Muscle of back (tissue), 11 donors: ENCODE data around the gene ZCWPW1. TPM values are rescaled to one million over a fixed set of nuclear protein-coding genes. Genes with fewer than 3 reads are reported as not detected.

Experiments
- DNase-seq, 3 donors: peaks; one replicate each; pipeline versions ENCODE4 v3.0.0 to v3.0.0-alpha.2; 2013
- polyA plus RNA-seq, 10 donors: library from polyadenylated mRNA; unstranded; fragments of 120-200 nt; gene quantifications; one replicate each; pipeline ENCODE4 v1.2.1, GENCODE V29; 2013; ENCODE audit not compliant: insufficient read length in 10 of 10

ZCWPW1 gene
- polyA plus RNA-seq, 10 donors: 4.0 to 7.6 (median 5.4) TPM

GRCh38 chr7:100433592-100434296 lies 5.2 kb upstream of the ZCWPW1 start:
- no peak for DNase-seq

GRCh38 chr7:100433276-100433591 lies 4.7 kb upstream of the ZCWPW1 start:
- no peak for DNase-seq

GRCh38 chr7:100432621-100433275 lies 4.2 kb upstream of the ZCWPW1 start:
- no peak for DNase-seq

GRCh38 chr7:100432053-100432452 lies 3.5 kb upstream of the ZCWPW1 start:
- DNase-seq: no peak

DNA sequence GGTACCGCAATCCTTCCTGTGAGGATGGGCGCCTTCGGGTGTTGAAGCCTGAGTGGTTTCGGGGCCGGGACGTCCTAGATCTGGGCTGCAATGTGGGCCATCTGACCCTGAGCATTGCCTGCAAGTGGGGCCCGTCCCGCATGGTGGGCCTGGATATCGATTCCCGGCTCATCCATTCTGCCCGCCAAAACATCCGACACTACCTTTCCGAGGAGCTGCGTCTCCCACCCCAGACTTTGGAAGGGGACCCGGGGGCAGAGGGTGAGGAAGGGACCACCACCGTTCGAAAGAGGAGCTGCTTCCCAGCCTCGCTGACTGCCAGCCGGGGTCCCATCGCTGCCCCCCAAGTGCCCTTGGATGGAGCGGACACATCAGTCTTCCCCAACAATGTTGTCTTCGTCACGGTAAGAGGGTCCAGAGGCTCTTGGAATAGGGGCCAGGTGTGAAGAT lies 2.8 kb upstream of the ZCWPW1 start:
- no peak for DNase-seq

DNA sequence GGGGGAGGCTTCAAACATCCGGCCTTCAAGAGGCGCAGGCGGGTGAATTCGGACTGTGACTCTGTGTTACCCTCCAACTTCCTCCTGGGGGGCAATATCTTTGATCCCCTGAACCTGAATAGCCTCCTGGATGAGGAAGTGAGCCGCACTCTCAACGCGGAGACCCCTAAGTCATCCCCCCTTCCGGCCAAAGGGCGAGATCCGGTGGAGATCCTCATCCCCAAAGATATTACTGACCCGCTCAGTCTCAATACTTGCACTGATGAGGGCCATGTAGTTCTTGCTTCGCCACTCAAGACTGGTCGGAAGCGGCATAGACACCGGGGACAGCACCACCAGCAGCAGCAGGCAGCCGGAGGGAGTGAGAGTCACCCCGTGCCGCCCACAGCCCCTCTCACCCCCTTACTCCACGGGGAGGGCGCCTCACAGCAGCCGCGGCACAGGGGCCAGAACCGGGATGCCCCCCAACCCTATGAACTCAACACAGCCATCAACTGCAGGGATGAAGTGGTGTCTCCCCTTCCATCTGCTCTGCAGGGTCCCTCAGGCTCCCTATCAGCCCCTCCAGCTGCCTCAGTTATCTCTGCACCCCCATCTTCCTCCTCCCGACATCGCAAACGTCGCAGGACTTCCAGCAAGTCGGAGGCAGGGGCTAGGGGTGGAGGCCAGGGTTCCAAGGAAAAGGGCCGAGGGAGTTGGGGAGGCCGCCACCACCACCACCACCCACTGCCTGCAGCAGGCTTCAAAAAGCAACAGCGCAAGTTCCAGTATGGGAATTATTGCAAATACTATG lies 2.2 kb upstream of the ZCWPW1 start:
- no peak for DNase-seq

DNA sequence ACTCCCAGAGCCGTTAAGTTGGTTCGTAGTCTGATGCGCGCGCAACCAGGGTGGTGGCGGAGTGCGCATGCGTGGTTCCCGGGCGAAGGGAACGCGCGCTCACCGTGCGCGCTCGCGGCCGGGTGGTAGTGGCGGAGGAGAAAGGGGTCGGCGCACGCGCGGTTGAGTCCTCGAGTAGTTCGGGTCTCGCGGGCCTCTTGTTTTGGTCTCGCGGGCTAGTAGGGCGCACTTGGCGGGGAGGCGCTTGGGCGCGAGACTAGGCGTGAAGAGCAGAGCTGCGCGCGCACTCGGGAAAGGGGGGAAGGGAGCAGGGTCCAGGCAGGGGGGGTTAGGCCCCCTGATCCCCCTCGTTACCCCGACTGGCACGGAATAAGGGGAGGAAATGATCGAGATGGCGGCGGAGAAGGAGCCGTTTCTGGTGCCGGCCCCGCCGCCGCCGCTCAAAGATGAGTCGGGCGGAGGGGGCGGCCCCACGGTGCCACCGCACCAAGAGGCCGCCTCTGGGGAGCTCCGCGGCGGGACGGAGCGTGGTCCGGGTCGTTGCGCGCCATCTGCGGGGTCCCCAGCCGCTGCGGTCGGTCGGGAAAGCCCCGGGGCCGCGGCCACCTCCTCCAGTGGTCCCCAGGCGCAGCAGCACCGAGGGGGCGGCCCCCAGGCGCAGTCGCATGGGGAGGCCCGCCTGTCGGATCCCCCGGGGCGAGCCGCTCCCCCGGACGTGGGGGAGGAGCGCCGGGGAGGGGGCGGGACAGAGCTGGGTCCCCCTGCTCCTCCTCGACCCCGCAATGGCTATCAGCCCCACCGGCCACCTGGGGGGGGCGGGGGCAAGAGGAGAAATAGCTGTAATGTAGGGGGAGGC lies 1.4 kb upstream of the ZCWPW1 start, which contains the start of gene MEPCE:
MEPCE (plus strand) TSS at position 195 of the 856 bp plus-strand sequence; CDS start at position 383, 188 bp downstream.
- peak; percentile 97 to 99 (median 99) for DNase-seq

DNA sequence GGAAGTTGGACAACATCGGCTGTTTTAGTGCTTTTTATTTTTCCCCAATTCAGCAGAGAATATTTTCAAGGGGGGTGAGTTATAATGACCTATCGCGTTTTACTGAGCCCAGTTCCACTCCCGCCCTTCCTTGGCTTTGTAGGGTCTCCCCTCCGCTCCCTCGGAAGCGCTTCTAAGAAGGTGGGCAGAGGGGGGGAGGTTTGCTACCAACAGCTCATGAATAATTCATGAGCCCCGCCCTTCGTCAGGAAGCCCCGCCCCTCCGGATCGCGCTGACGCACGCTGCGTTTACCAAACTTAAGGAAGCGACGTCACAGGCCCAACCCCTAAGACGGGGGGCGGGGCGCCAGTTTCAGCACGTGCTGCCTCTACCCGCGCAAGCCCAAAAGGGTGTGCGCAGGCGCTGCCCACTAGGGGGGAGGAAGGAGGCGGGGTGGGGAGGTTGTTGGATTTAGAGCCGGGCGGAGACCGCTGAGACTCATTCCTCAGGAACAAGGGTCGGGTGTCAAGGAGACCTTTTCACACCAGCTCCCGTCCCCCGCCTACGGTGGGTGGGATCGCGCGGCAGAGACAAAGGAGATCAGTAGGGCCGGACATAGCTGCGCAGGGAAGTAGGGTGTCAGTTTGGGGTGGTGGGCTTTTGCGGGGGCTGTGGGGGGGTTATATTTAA lies 599 bp upstream of the ZCWPW1 start:
- peak; percentile 100 for DNase-seq

GRCh38 chr7:100427762-100428198 lies 723 bp downstream of the ZCWPW1 start:
- DNase-seq: no peak

- DNase-seq: no peak
These were observed 2.0 kb downstream of the ZCWPW1 start for GRCh38 chr7:100426516-100426915.

DNA sequence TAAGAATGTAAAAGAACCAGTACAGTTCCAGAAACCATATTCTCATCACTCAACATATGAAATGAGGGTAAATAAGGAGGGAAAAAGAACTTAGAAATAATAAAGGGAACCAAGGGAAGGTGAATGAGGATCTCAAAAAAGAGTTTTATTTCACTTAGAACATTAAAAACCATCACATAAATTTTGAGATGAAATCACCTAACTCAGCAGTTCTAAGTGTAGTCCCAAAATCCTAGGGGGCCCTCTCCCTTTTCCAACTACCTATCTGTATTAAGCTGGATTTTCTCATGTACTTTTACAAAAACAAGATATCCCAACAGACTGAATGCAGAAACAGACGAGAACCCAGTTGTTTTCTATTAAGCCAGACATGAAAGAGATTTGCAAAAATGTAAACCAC lies 3.2 kb downstream of the ZCWPW1 start:
- DNase-seq: no peak

DNA sequence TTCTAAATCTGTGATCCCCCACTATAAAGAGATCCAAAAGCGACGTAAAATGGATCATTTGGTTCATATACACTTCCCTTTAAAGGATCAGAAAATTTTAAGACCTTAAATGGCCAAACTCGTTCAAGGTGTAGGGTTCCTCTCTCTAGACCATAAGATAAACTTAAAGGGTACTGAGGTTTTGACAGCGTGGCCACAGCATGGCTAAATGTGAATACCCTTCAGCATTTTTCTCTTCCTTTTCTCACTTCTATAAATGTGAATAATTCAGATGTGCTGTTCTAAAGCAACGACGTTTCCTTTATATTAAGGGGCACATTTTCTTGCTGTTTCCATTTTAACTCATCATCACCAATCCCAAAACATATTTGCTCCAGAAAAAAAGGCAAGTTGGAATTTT lies 5.2 kb downstream of the ZCWPW1 start:
- no peak for DNase-seq

DNA sequence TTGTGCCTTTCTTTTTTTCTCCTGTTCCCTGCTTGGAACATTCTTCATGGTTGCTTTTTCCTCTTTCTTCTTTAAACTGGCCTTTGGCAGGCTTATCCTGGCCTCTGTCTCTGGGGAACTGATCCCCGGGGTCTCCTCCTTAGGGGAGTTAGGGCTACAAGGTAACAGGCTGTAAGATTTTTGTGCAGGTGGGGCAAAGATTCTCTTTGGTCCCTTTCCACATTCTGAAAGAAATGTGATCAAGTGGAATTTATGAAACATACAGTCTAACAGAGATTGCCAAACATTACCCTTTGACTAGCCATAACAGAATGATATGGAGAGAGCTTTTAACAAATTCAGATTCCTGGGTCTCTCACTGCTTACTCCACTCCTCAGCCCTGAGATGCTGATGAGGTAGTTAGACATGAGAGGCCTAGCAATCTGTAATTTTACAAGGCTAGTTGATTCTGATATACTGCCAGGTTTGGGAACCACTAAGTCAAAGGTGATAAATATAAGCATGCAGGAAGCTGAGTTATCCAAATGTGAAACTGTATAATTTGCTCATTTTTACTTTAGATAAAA lies 8.8 kb downstream of the ZCWPW1 start:
- DNase-seq: no peak

GRCh38 chr7:100418930-100419659 lies 9.4 kb downstream of the ZCWPW1 start:
- DNase-seq: no peak

GRCh38 chr7:100415448-100415847 lies 13.1 kb downstream of the ZCWPW1 start:
- no peak for DNase-seq

- no peak for DNase-seq
These were observed 14.6 kb downstream of the ZCWPW1 start for GRCh38 chr7:100413889-100414288.

GRCh38 chr7:100413346-100413745 lies 15.2 kb downstream of the ZCWPW1 start:
- DNase-seq: no peak

- DNase-seq: no peak
These were observed 17.4 kb downstream of the ZCWPW1 start for GRCh38 chr7:100411101-100411500.

GRCh38 chr7:100407285-100408180 lies 21.0 kb downstream of the ZCWPW1 start:
- DNase-seq: peak; percentile 62 to 81 (median 64)
